Measurements from ENCODE around the gene TCEAL5.
"Not testable (repeated sequence)": the region's sequence is repeated elsewhere in the genome, so short reads cannot be mapped to it uniquely, and the experiment has no call there.

The TCEAL5 gene

DNA sequence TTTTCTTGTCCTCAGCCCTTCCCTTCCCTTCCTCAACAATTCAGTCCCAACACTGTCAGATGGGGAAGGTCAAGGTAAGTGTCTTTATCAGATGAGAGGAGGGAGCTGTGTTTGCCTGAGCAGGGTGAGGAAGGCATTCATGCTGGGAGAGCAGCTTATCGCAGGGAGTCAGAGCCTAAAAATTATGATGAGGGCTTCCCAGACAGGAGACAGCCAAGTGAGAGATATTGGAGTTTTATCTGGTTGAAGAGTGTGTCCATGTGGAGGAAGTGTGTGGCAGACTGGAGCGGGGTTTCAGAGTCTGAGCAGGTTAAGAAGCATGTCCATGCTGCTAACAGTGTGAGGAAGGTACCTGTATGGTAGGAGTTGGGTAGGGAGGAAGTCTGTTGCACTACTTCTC, 43.3 kb downstream of the TCEAL5 start:
- DNase-seq, result no peak

DNA sequence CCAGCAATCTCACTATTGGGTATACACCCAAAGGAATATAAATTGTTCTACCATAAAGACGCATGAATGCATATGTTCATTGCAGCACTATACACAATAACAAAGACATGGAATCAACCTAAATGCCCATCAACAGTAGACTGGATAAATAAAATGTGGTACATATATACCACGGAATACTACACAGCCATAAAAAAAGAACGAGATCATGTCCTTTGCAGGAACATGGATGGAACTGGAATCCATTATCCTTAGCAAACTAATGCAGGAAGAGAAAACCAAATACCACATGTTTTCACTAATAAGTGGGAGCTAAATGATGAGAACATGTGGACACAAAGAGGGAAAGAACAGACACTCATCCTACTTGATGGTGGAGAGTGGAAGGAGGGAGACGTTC, 50.6 kb downstream of the TCEAL5 start:
- DNase-seq, result not testable (repeated sequence)

Measured in islet precursor cell (in vitro differentiated cells).